Mesenchymal stem cell (in vitro differentiated cells and primary cell): ENCODE measurements around the gene H3-3A.

Experiments
- DNase-seq: peaks from one replicate; pipeline ENCODE4 v3.0.0-alpha.2; 2013
- H2AFZ ChIP-seq: one replicate; pipeline ENCODE4 v1.6.1; 2013; ENCODE audit warnings: low read depth, mild to moderate bottlenecking, control low read depth, inconsistent platforms, low read length, moderate library complexity
- H2AK5ac ChIP-seq: 2 replicates; pipeline ENCODE4 v1.6.1; 2013; ENCODE audit warnings: low read length, moderate library complexity, mild to moderate bottlenecking, inconsistent platforms; ENCODE audit not compliant: severe bottlenecking
- H2BK120ac ChIP-seq: one replicate; pipeline ENCODE4 v1.6.1; 2013; ENCODE audit warnings: low read depth, mild to moderate bottlenecking, inconsistent platforms, low read length, moderate library complexity
- H2BK12ac ChIP-seq, 2 experiments: one replicate each; pipeline ENCODE4 v1.6.1; 2013; ENCODE audit warnings: inconsistent platforms in 2 of 2, low read length in 2 of 2, mild to moderate bottlenecking in 2 of 2, moderate library complexity in 2 of 2, control low read depth in 1 of 2
- H2BK15ac ChIP-seq: one replicate; pipeline ENCODE4 v1.6.1; 2013; ENCODE audit warnings: mild to moderate bottlenecking, low read depth, inconsistent platforms; ENCODE audit not compliant: poor library complexity, severe bottlenecking
- H2BK5ac ChIP-seq: 2 replicates; pipeline ENCODE4 v1.6.1; 2013; ENCODE audit warnings: low read depth, mild to moderate bottlenecking, low read length, control low read depth, inconsistent platforms; ENCODE audit not compliant: poor library complexity, severe bottlenecking
- H3K14ac ChIP-seq, 2 experiments: one replicate each; pipeline ENCODE4 v1.6.1; 2013; ENCODE audit warnings: inconsistent platforms in 2 of 2, low read length in 2 of 2, control low read depth in 1 of 2, mild to moderate bottlenecking in 1 of 2, moderate library complexity in 1 of 2
- H3K18ac ChIP-seq, 2 experiments: one replicate each; pipeline ENCODE4 v1.6.1; 2013; ENCODE audit warnings: inconsistent platforms in 2 of 2, low read length in 2 of 2, control low read depth in 1 of 2, low read depth in 1 of 2, mild to moderate bottlenecking in 1 of 2
- H3K23ac ChIP-seq, 2 experiments: one replicate each; pipeline ENCODE4 v1.6.1; 2013; ENCODE audit warnings: inconsistent platforms in 2 of 2, low read length in 2 of 2, mild to moderate bottlenecking in 2 of 2, moderate library complexity in 2 of 2, control low read depth in 1 of 2
- H3K27ac ChIP-seq: 2 replicates; pipeline ENCODE4 v1.5.1; 2013; ENCODE audit warnings: mild to moderate bottlenecking, moderate library complexity, low read length, control low read depth, inconsistent platforms; ENCODE audit not compliant: poor library complexity, severe bottlenecking
- H3K27me3 ChIP-seq, 2 experiments: 2 replicates each; pipeline versions ENCODE4 v1.6.1 to v1.7.0; 2013; ENCODE audit warnings: low read length in 2 of 2, mild to moderate bottlenecking in 2 of 2, moderate library complexity in 2 of 2, control low read depth in 1 of 2, inconsistent platforms in 1 of 2; ENCODE audit not compliant: control insufficient read depth in 1 of 2, insufficient read depth in 1 of 2
- H3K36me3 ChIP-seq, 2 experiments: 2 replicates each; pipeline versions ENCODE4 v1.6.1 to v1.7.0; 2013; ENCODE audit warnings: low read length in 2 of 2, control low read depth in 1 of 2, inconsistent platforms in 1 of 2, low read depth in 1 of 2, mild to moderate bottlenecking in 1 of 2; ENCODE audit not compliant: insufficient read depth in 2 of 2, control insufficient read depth in 1 of 2
- H3K4ac ChIP-seq, 2 experiments: one replicate each; pipeline ENCODE4 v1.6.1; 2013; ENCODE audit warnings: inconsistent platforms in 2 of 2, low read length in 2 of 2, mild to moderate bottlenecking in 2 of 2, moderate library complexity in 2 of 2, control low read depth in 1 of 2, low read depth in 1 of 2
- H3K4me1 ChIP-seq: 2 replicates; pipeline ENCODE4 v1.6.1; 2013; ENCODE audit warnings: low read depth, low read length, control low read depth; ENCODE audit not compliant: control insufficient read depth, insufficient read depth
- H3K4me2 ChIP-seq: 2 replicates; pipeline ENCODE4 v1.6.1; 2013; ENCODE audit warnings: low read length, mild to moderate bottlenecking, inconsistent platforms; ENCODE audit not compliant: poor library complexity, severe bottlenecking
- H3K4me3 ChIP-seq, 2 experiments: 2 replicates each; pipeline versions ENCODE4 v1.5.1 to v1.7.0; 2013; ENCODE audit warnings: low read length in 2 of 2, mild to moderate bottlenecking in 2 of 2, control low read depth in 1 of 2, low read depth in 1 of 2; ENCODE audit not compliant: insufficient read depth in 1 of 2
- H3K79me1 ChIP-seq: replicated peaks from 2 replicates; pipeline ENCODE4 v1.6.1; 2013; ENCODE audit warnings: mild to moderate bottlenecking, control low read depth, low read length, inconsistent platforms; ENCODE audit not compliant: poor library complexity, severe bottlenecking
- H3K9ac ChIP-seq: 2 replicates; pipeline ENCODE4 v1.7.0; 2013; ENCODE audit warnings: mild to moderate bottlenecking, low read length, moderate library complexity
- H3K9me3 ChIP-seq: 2 replicates; pipeline ENCODE4 v1.7.0; 2013; ENCODE audit warnings: mild to moderate bottlenecking, low read length; ENCODE audit not compliant: control insufficient read depth
- H4K8ac ChIP-seq: one replicate; pipeline ENCODE4 v1.6.1; 2013; ENCODE audit warnings: inconsistent platforms, mild to moderate bottlenecking, low read length, moderate library complexity
- H4K91ac ChIP-seq: one replicate; pipeline ENCODE4 v1.6.1; 2013; ENCODE audit warnings: mild to moderate bottlenecking, low read length, inconsistent platforms
- WGBS: methylation state at CpG from one replicate; pipeline ENCODE4 v1.1.7; 2013; ENCODE audit warnings: mixed read lengths; 5-methylcytosine and 5-hydroxymethylcytosine counted together

H3-3A gene

DNA sequence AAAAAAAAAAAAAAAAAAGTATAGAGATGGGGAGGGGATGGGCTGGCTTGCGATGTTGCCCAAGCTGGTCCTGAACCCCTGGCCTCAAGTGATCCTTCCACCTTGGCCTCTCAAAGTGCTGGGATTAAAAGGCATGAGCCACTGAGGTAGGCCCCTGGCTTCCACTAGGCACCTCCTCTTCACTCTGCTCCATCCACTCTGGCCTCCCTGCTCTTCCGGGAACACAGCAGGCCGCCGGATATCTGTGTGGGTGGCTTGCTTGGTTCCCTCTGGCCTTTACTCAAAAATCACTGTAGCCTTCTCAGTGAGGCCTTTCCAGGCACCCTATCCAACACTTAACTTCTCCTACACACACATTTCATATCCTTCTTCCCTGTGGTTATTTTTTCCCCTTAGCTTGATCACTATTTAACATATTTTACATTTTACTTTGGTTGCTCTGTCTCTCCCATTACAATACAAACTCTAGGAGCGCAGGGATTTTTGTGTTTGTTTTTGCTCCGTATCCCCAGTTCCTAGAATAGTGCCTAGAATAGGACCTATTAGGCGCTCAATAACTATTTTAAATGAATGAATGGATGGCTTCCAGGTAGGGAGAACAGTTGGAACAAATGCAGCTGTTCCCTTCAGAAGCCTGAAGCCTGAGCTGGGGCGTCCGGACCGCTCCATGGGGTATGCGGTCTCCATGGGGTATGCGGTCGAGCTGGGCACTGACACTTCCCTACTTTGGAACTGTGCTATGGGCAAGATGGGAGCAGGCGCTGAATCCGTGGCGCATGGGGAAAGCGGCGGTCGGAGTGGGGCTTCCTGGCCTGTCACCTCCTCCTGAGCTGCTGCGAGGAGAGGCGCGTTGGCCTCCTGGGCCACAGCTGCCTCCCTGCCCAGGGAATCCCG, 46.7 kb downstream of the H3-3A start:
- peak overlapping the region; percentile 15 to 62 for H3K18ac ChIP-seq
- H3K23ac ChIP-seq = no peak overlapping the region
- H3K27ac ChIP-seq = peak overlapping the region; percentile 69
- H3K4me1 ChIP-seq = peaks cover 15% of the 10 kb centered on the region
- peak overlapping the region; percentile 87 for H3K9ac ChIP-seq
- peak overlapping the region; percentile 65 for H2AFZ ChIP-seq
- H3K27me3 ChIP-seq = no peaks in the 10 kb centered on the region
- H4K8ac ChIP-seq = peak overlapping the region; percentile 83
- no peak overlapping the region for H2BK120ac ChIP-seq
- peak; percentile 19 for DNase-seq
- H3K4me2 ChIP-seq = peak overlapping the region; percentile 77
- H3K4me3 ChIP-seq = peak overlapping the region; percentile 69 to 77
- no peaks in the 10 kb centered on the region for H3K36me3 ChIP-seq
- no peak overlapping the region for H2BK5ac ChIP-seq
- peak overlapping the region; percentile 24 to 81 for H3K4ac ChIP-seq
- H3K79me1 ChIP-seq = no peaks in the 10 kb centered on the region
- peak overlapping the region in 1 of 2 experiments; percentile 75 for H2BK12ac ChIP-seq
- no peaks in the 10 kb centered on the region for H3K9me3 ChIP-seq
- 27% methylated on average over 23 of the region's 23 CpGs for WGBS
- H3K14ac ChIP-seq = no peak overlapping the region
- H2AK5ac ChIP-seq = no peak overlapping the region
- H4K91ac ChIP-seq = peak overlapping the region; percentile 74
- H2BK15ac ChIP-seq = no peak overlapping the region

DNA sequence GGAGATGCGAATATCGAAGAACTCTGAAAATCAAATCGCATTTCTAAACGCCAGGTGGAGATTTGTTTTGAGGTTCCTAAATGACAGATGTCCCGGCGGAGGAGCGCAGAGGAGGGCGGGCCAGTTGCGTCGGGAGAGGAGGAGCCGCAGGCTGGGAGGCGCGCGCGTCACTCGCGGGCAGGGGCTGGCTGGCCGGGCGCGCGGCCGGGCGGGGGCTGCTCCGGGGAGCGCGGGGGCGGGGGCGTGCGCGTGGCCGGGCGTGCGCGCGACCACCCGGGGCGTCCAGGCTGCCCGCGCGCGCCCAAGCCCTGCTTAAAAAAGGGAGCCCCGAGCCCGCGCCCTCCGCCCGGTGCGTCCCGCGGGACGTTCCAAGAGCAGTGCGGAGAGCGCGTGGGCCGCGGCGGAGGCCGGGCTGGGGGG, 47.3 kb downstream of the H3-3A start:
- no peaks in the 10 kb centered on the region for H3K27me3 ChIP-seq
- peak overlapping the region; percentile 69 for H3K27ac ChIP-seq
- DNase-seq = peak; percentile 82
- WGBS = 2% methylated on average over 31 of the region's 57 CpGs
- H3K36me3 ChIP-seq = no peaks in the 10 kb centered on the region
- peak overlapping the region; percentile 77 for H2BK5ac ChIP-seq
- H4K91ac ChIP-seq = no peak overlapping the region
- peak overlapping the region; percentile 24 to 79 for H3K4ac ChIP-seq
- peak overlapping the region; percentile 65 for H2AFZ ChIP-seq
- no peak overlapping the region for H3K14ac ChIP-seq
- peak overlapping the region; percentile 69 to 78 for H3K4me3 ChIP-seq
- no peak overlapping the region for H2AK5ac ChIP-seq
- H3K79me1 ChIP-seq = no peaks in the 10 kb centered on the region
- H2BK15ac ChIP-seq = peak overlapping the region; percentile 100
- H3K9me3 ChIP-seq = no peaks in the 10 kb centered on the region
- peak overlapping the region; percentile 85 for H4K8ac ChIP-seq
- H3K18ac ChIP-seq = peak overlapping the region in 1 of 2 experiments; percentile 94
- H3K4me1 ChIP-seq = peaks cover 14% of the 10 kb centered on the region
- peak overlapping the region in 1 of 2 experiments; percentile 75 for H2BK12ac ChIP-seq
- peak overlapping the region; percentile 94 for H2BK120ac ChIP-seq
- no peak overlapping the region for H3K23ac ChIP-seq
- H3K9ac ChIP-seq = peak overlapping the region; percentile 87
- H3K4me2 ChIP-seq = peak overlapping the region; percentile 77

DNA sequence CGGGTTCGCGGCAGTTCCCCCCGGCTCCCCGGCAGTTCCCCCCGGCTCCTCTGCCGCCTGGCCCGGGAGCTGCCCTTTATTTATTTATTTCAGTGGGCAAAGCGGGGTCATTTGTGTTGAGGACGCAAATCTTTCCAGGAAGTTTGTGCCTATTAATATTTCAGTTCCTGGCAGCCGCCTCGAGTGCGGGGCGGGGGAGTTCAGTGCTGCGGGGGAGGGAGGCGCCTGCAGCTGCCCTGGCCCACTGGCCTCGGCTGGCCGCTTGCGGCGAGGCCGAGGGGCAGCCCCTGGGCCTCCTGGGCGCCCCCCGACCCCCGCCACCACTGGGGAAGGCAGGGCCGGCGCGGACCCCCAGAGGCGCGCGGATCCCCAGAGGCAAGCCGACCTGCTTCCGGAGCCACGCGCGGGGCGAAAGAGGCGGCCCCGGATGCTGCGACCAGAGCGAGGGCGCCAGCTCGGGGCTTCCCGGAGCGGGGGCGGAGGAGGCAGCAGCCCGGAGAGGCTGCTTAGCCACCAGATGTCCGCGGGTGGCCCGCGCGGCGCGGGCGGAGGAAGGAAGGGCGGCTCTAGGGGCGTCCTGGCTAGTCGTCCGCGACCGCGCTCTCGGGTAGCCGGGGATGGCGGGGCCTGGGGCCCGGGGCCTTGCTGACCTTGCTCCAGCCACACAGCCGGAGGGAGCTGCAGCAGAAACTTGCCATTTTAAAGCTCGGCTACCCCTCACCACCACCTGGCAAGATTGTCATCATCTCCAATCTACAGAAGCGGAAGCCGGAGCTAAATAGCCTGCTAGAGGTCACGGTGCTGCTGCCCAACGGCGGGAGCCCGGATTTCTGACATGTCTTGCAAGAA, 48.0 kb downstream of the H3-3A start:
- no peaks in the 10 kb centered on the region for H3K36me3 ChIP-seq
- under 1% methylated on average over 64 of the region's 73 CpGs for WGBS

More for the DNA sequence above, 48.0 kb downstream of the H3-3A start:
- Histone ChIP-seq H3K27ac (peak overlapping the region; percentile 85), H3K27me3 (no peaks in the 10 kb centered on the region), H2BK12ac (peak overlapping the region in 1 of 2 experiments; percentile 37), H3K4ac (peak overlapping the region; percentile 79 to 98), H3K4me1 (peaks cover 14% of the 10 kb centered on the region), H3K23ac (no peak overlapping the region), H4K91ac (peak overlapping the region; percentile 83), H3K9ac (peak overlapping the region; percentile 83), H4K8ac (peak overlapping the region; percentile 85), H2BK120ac (peak overlapping the region; percentile 94), H3K14ac (peak overlapping the region in 1 of 2 experiments; percentile 29), H2BK15ac (peak overlapping the region; percentile 100), H2AK5ac (no peak overlapping the region), H2BK5ac (peak overlapping the region; percentile 77), H3K9me3 (no peaks in the 10 kb centered on the region), H3K4me2 (peak overlapping the region; percentile 75), H3K4me3 (peak overlapping the region; percentile 69 to 78), H3K79me1 (no peaks in the 10 kb centered on the region), H3K18ac (peak overlapping the region; percentile 89 to 94), H2AFZ (peak overlapping the region; percentile 72)
- DNase-seq = peak; percentile 82
